ENCODE data around the gene ZDHHC17. TPM values are rescaled to one million over a fixed set of nuclear protein-coding genes. Genes with fewer than 3 reads are reported as not detected.

ZDHHC17 gene
- total and polyA plus RNA-seq, 11 donors: 9.4 to 29.6 (median 18.0) TPM

GRCh38 chr12:76755829-76756379 lies 8.0 kb upstream of the ZDHHC17 start:
- intact Hi-C loops (cut with DNase I): no loop called here
- H3K4me3 ChIP-seq: no peak overlapping the region
- DNase-seq: no peak
- no peak overlapping the region for H3K27ac ChIP-seq
- no peaks in the 10 kb centered on the region for H3K4me1 ChIP-seq
- no peaks in the 10 kb centered on the region for H3K27me3 ChIP-seq
- peaks cover 0 to 3% (median 0%) of the 10 kb centered on the region in 12 donors for H3K9me3 ChIP-seq
- TF ChIP-seq POLR2A (IDR thresholded peaks at IDR 0.05) (no peak), CTCF (IDR thresholded peaks at IDR 0.05) (no peak)
- no peak for ATAC-seq
- H3K36me3 ChIP-seq: no peaks in the 10 kb centered on the region
- WGBS, 4 donors: 91 to 95% (median 92%) methylated on average over 9 of the region's 9 CpGs

DNA sequence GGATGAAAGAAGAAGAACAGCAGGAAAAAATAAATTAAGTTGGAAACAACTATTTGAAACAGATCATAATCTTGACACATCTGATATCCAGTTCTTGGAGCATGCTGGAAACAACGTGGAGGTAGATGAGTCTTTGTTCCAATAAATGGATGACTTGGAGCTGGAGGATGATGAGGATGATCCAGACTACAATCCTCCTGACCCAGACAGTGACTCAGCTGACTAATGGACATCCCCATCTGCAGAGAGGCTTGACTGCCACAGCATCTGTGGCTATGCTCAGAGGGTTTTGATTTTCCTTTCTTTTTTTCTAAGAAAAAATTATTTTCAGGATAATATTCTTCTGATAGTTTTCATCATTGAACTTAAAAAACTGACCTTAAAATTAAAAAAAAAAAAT lies 6.2 kb upstream of the ZDHHC17 start:
- H3K36me3 ChIP-seq: no peaks in the 10 kb centered on the region
- ATAC-seq (no peak), DNase-seq (no peak)
- TF ChIP-seq CTCF (IDR thresholded peaks at IDR 0.05) (no peak), POLR2A (IDR thresholded peaks at IDR 0.05) (no peak)
- peaks cover 0 to 3% (median 0%) of the 10 kb centered on the region in 12 donors for H3K4me1 ChIP-seq
- H3K27ac ChIP-seq: no peak overlapping the region
- intact Hi-C loops (cut with DNase I): no loop called here
- WGBS, 4 donors: 51 to 66% (median 63%) methylated on average over 1 of the region's 1 CpG
- H3K9me3 ChIP-seq: peaks cover 0 to 3% (median 0%) of the 10 kb centered on the region in 12 donors
- H3K27me3 ChIP-seq: no peaks in the 10 kb centered on the region
- H3K4me3 ChIP-seq: no peak overlapping the region

- no peak for DNase-seq
- no peaks in the 10 kb centered on the region for H3K36me3 ChIP-seq
- no peaks in the 10 kb centered on the region for H3K27me3 ChIP-seq
- intact Hi-C loops (cut with DNase I): no loop called here
- peaks cover 0 to 3% (median 0%) of the 10 kb centered on the region in 12 donors for H3K9me3 ChIP-seq
- ATAC-seq: no peak
- H3K4me1 ChIP-seq: peaks cover 0 to 38% (median 26%) of the 10 kb centered on the region in 12 donors
- H3K27ac ChIP-seq: peak overlapping the region in 8 of 12 donors; percentile 92 to 98 (median 97)
- 45 to 71% (median 60%) methylated on average over 8 of the region's 8 CpGs for WGBS, 4 donors
- no peak for TF ChIP-seq POLR2A (IDR thresholded peaks at IDR 0.05)
- peak overlapping the region in 7 of 12 donors; percentile 80 to 97 (median 86) for H3K4me3 ChIP-seq
These were observed 1.3 kb upstream of the ZDHHC17 start for GRCh38 chr12:76762601-76762980.

GRCh38 chr12:76764856-76765255 lies 941 bp downstream of the ZDHHC17 start:
- WGBS, 4 donors: 2 to 6% (median 6%) methylated on average over 9 of the region's 9 CpGs
- Histone ChIP-seq H3K36me3 (peaks cover 0 to 7% (median 0%) of the 10 kb centered on the region in 9 donors), H3K4me1 (peaks cover 0 to 50% (median 34%) of the 10 kb centered on the region in 12 donors), H3K27ac (peak overlapping the region; percentile 92 to 98 (median 97)), H3K4me3 (peak overlapping the region; percentile 69 to 97 (median 84)), H3K27me3 (no peaks in the 10 kb centered on the region), H3K9me3 (no peaks in the 10 kb centered on the region)
- no peak for DNase-seq
- no peak for TF ChIP-seq POLR2A (IDR thresholded peaks at IDR 0.05)
- TF ChIP-seq CTCF (IDR thresholded peaks at IDR 0.05): no peak
- ATAC-seq: no peak
- intact Hi-C loops (cut with DNase I): loop anchor here in 2 of 10 donors (1.0 to 2.0 kb wide), 3 partner anchors 16 to 114 kb away; partner anchors contain the start of gene CSRP2 (in 2 of the 2)
